CD4-positive, alpha-beta memory T cell (primary cell): Measurements from ENCODE around the gene FHAD1. TPM values are rescaled to one million over a fixed set of nuclear protein-coding genes. Genes with fewer than 3 reads are reported as not detected.
A peak's percentile ranks its signal among the peaks of the same experiment; 100 is the strongest.

ENCODE experiments used
- CTCF ChIA-PET: fragments of 350-600 bp; sonication (Branson Sonifier 250); formaldehyde crosslinking; loops from one replicate; lab custom pipeline; 2021; ENCODE audit warnings: inconsistent platforms; ENCODE audit not compliant: partially characterized antibody; lab: Charles Lee
- POLR2A ChIA-PET: fragments of 350-600 bp; sonication (Branson Sonifier 250); formaldehyde crosslinking; loops from one replicate; lab custom pipeline; 2021; ENCODE audit not compliant: partially characterized antibody; lab: Charles Lee
- DNase-seq, 5 donors: peaks; one replicate each; pipeline versions ENCODE4 v3.0.0 to v3.0.0-alpha.2; 2020 to 2022; ENCODE audit warnings: mixed read lengths in 1 of 5
- H3K27ac ChIP-seq: one replicate; pipeline ENCODE4 v1.7.0; 2013; ENCODE audit warnings: low read depth, low read length
- H3K27me3 ChIP-seq: 2 replicates; pipeline ENCODE4 v1.7.0; 2013; ENCODE audit warnings: mild to moderate bottlenecking, low read length, moderate library complexity; ENCODE audit not compliant: insufficient read depth
- H3K36me3 ChIP-seq: 2 replicates; pipeline ENCODE4 v1.7.0; 2013; ENCODE audit warnings: mild to moderate bottlenecking, low read length, moderate library complexity; ENCODE audit not compliant: insufficient read depth
- H3K4me1 ChIP-seq: 2 replicates; pipeline ENCODE4 v1.7.0; 2013; ENCODE audit warnings: mild to moderate bottlenecking, low read length, moderate library complexity; ENCODE audit not compliant: insufficient read depth
- H3K4me3 ChIP-seq, 2 donors: one replicate each; pipeline ENCODE4 v1.7.0; 2013; ENCODE audit warnings: low read length in 2 of 2, mild to moderate bottlenecking in 1 of 2
- H3K9me3 ChIP-seq, 2 donors: one replicate each; pipeline ENCODE4 v1.7.0; 2013; ENCODE audit warnings: low read length in 2 of 2, control low read depth in 1 of 2; ENCODE audit not compliant: control insufficient read depth in 1 of 2
- H3K27ac Mint-ChIP-seq, 7 donors: one replicate each; pipeline ENCODE4 v1.8.0; 2020 to 2021; ENCODE audit warnings: mixed read lengths in 7 of 7, mild to moderate bottlenecking in 6 of 7, inconsistent platforms in 3 of 7, moderate library complexity in 3 of 7
- H3K27me3 Mint-ChIP-seq, 2 donors: one replicate each; pipeline ENCODE4 v1.8.0; 2020 to 2021; ENCODE audit warnings: mixed read lengths in 2 of 2
- H3K36me3 Mint-ChIP-seq, 2 donors: one replicate each; pipeline ENCODE4 v1.8.0; 2020 to 2021; ENCODE audit warnings: mixed read lengths in 2 of 2, inconsistent platforms in 1 of 2, mild to moderate bottlenecking in 1 of 2
- H3K4me1 Mint-ChIP-seq, 4 donors: one replicate each; pipeline ENCODE4 v1.8.0; 2020 to 2021; ENCODE audit warnings: mixed read lengths in 4 of 4, mild to moderate bottlenecking in 1 of 4
- H3K4me3 Mint-ChIP-seq, 8 donors: one replicate each; pipeline ENCODE4 v1.8.0; 2020 to 2021; ENCODE audit warnings: mixed read lengths in 8 of 8, mild to moderate bottlenecking in 7 of 8, moderate library complexity in 6 of 8, inconsistent platforms in 3 of 8
- H3K9me3 Mint-ChIP-seq, 8 donors: one replicate each; pipeline ENCODE4 v1.8.0; 2020 to 2021; ENCODE audit warnings: mixed read lengths in 8 of 8, mild to moderate bottlenecking in 5 of 8, inconsistent platforms in 3 of 8, moderate library complexity in 1 of 8
- intact Hi-C: fragments of 100-400 bp; cut with micrococcal nuclease; formaldehyde crosslinking; loops from one replicate; pipeline ENCODE4 v1.15.1; 2023
- polyA plus RNA-seq, 2 donors: library from polyadenylated mRNA; unstranded; fragments of 300-500 nt; fragmentation: Illumina TruSeq; gene quantifications; one replicate each; pipeline ENCODE4 v1.2.3, GENCODE V29; 2021
- total RNA-seq, 2 experiments: library from RNA; stranded (reverse); gene quantifications; one replicate each; pipeline ENCODE4 v1.2.3, GENCODE V29; 2021

Gene FHAD1
- total and polyA plus RNA-seq, 4 experiments from 2014 or later, result 0.03 TPM; not detected in 3

GRCh38 chr1:15329104-15329820 lies 82.2 kb downstream of the FHAD1 start:
- no peaks in the 10 kb centered on the region for H3K36me3 Mint-ChIP-seq
- DNase-seq, result no peak
- intact Hi-C loops, result no loop called here
- H3K27me3 Mint-ChIP-seq, result peaks cover 3 to 8% of the 10 kb centered on the region in 2 donors
- H3K4me1 ChIP-seq, result no peaks in the 10 kb centered on the region
- no peaks in the 10 kb centered on the region for H3K9me3 ChIP-seq
- ChIA-PET CTCF (interaction anchor here (1.1 kb wide), 1 partner anchor 76 kb away, joined by 3 read pairs; no protein-coding TSS in a partner anchor), POLR2A (no interaction called here)
- no peaks in the 10 kb centered on the region for H3K9me3 Mint-ChIP-seq
- H3K4me3 ChIP-seq, result no peak overlapping the region
- H3K36me3 ChIP-seq, result no peaks in the 10 kb centered on the region
- H3K4me3 Mint-ChIP-seq, result no peak overlapping the region
- H3K27ac ChIP-seq, result no peak overlapping the region
- H3K27me3 ChIP-seq, result no peaks in the 10 kb centered on the region
- H3K27ac Mint-ChIP-seq, result no peak overlapping the region
- peaks cover 0 to 2% (median under 1%) of the 10 kb centered on the region in 4 donors for H3K4me1 Mint-ChIP-seq

DNA sequence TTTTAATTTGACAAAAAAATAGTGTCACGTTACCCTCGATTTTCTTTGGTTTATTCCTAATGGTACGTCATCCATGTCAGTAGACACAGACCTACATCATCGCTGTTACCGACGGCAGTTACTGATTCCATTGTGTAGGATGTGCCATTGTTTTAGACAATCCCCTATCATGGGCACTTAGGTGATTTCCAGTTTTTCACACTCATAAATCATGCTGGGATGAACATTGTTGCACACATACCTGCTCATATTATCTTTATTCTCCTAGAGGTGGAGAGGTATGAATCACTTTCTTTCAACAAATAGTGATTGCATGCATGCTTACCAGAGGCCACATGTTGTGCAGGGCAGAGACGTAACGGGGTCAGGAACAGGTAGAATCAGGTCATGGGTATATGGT lies 83.0 kb downstream of the FHAD1 start:
- H3K27ac ChIP-seq, result no peak overlapping the region
- no peaks in the 10 kb centered on the region for H3K36me3 ChIP-seq
- no peaks in the 10 kb centered on the region for H3K4me1 ChIP-seq
- peaks cover 3 to 10% of the 10 kb centered on the region in 2 donors for H3K27me3 Mint-ChIP-seq
- H3K4me3 ChIP-seq, result no peak overlapping the region
- peaks cover 0 to 2% (median under 1%) of the 10 kb centered on the region in 4 donors for H3K4me1 Mint-ChIP-seq
- DNase-seq, result no peak
- no peaks in the 10 kb centered on the region for H3K9me3 Mint-ChIP-seq
- ChIA-PET CTCF (interaction anchor here (1.1 kb wide), 1 partner anchor 101 kb away, joined by 6 read pairs; no protein-coding TSS in a partner anchor), POLR2A (no interaction called here)
- no peak overlapping the region for H3K4me3 Mint-ChIP-seq
- intact Hi-C loops, result no loop called here
- no peaks in the 10 kb centered on the region for H3K9me3 ChIP-seq
- H3K36me3 Mint-ChIP-seq, result no peaks in the 10 kb centered on the region
- H3K27me3 ChIP-seq, result no peaks in the 10 kb centered on the region
- H3K27ac Mint-ChIP-seq, result no peak overlapping the region

DNA sequence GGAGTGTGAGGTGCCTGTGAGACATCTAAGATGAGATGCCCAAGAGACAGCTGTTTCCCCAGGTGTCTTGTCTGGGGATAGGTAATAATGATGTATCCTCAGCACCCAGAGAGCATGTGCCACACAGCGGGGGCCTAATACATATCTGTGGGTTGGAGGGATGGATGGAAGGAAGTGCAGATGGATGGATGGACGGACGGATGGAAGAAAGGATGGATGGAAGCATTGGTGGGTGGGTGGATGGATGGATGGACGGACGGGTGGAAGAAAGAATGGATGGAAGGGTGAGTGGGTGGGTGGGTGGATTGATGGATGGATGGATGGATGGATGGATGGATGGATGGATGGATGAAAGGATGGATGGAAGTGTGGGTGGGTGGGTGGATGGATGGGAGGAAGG lies 84.2 kb downstream of the FHAD1 start:
- H3K27ac Mint-ChIP-seq, result peak overlapping the region in 1 of 7 donors; percentile 56

GRCh38 chr1:15331734-15332133 lies 84.7 kb downstream of the FHAD1 start:
- Histone ChIP-seq H3K36me3 (no peaks in the 10 kb centered on the region), H3K4me3 (no peak overlapping the region), H3K27me3 (no peaks in the 10 kb centered on the region), H3K9me3 (no peaks in the 10 kb centered on the region), H3K27ac (no peak overlapping the region), H3K4me1 (no peaks in the 10 kb centered on the region)
- intact Hi-C loops, result no loop called here
- ChIA-PET CTCF (interaction anchor here (3.6 to 4.6 kb wide), 2 partner anchors 8 to 99 kb away, joined by 22 to 24 read pairs; no protein-coding TSS in a partner anchor), POLR2A (no interaction called here)
- no peaks in the 10 kb centered on the region for H3K36me3 Mint-ChIP-seq
- H3K27ac Mint-ChIP-seq, result peak overlapping the region in 1 of 7 donors; percentile 5
- peaks cover 0 to 16% of the 10 kb centered on the region in 2 donors for H3K27me3 Mint-ChIP-seq
- peaks cover 0 to 2% (median 0%) of the 10 kb centered on the region in 8 donors for H3K9me3 Mint-ChIP-seq
- DNase-seq, result no peak
- H3K4me1 Mint-ChIP-seq, result peaks cover 0 to 2% (median under 1%) of the 10 kb centered on the region in 4 donors
- H3K4me3 Mint-ChIP-seq, result no peak overlapping the region

More for the DNA sequence above, 84.2 kb downstream of the FHAD1 start:
- intact Hi-C loops, result no loop called here
- Histone ChIP-seq H3K36me3 (no peaks in the 10 kb centered on the region), H3K27ac (no peak overlapping the region), H3K4me3 (no peak overlapping the region), H3K27me3 (no peaks in the 10 kb centered on the region), H3K9me3 (no peaks in the 10 kb centered on the region), H3K4me1 (no peaks in the 10 kb centered on the region)
- POLR2A ChIA-PET, result no interaction called here
- Mint-ChIP-seq H3K27me3 (peaks cover 0 to 10% of the 10 kb centered on the region in 2 donors), H3K9me3 (peaks cover 0 to 2% (median 0%) of the 10 kb centered on the region in 8 donors), H3K4me1 (peaks cover 0 to 2% (median under 1%) of the 10 kb centered on the region in 4 donors), H3K36me3 (no peaks in the 10 kb centered on the region), H3K4me3 (no peak overlapping the region)
- no peak for DNase-seq
- CTCF ChIA-PET, result interaction anchor here (1.1 kb wide), 1 partner anchor 100 kb away, joined by 6 read pairs; no protein-coding TSS in a partner anchor

GRCh38 chr1:15332525-15332924 lies 85.5 kb downstream of the FHAD1 start:
- Mint-ChIP-seq H3K4me3 (no peak overlapping the region), H3K36me3 (no peaks in the 10 kb centered on the region), H3K4me1 (peaks cover 0 to 2% (median under 1%) of the 10 kb centered on the region in 4 donors), H3K27ac (no peak overlapping the region), H3K27me3 (peaks cover 0 to 15% of the 10 kb centered on the region in 2 donors), H3K9me3 (peaks cover 0 to 2% (median 0%) of the 10 kb centered on the region in 8 donors)
- H3K36me3 ChIP-seq, result no peaks in the 10 kb centered on the region
- no peak overlapping the region for H3K27ac ChIP-seq
- no peak overlapping the region for H3K4me3 ChIP-seq
- ChIA-PET CTCF (interaction anchor here (3.6 to 4.6 kb wide), 2 partner anchors 9 to 98 kb away, joined by 22 to 24 read pairs; no protein-coding TSS in a partner anchor), POLR2A (no interaction called here)
- H3K9me3 ChIP-seq, result no peaks in the 10 kb centered on the region
- DNase-seq, result no peak
- intact Hi-C loops, result no loop called here
- no peaks in the 10 kb centered on the region for H3K27me3 ChIP-seq
- no peaks in the 10 kb centered on the region for H3K4me1 ChIP-seq

- Histone ChIP-seq H3K27ac (no peak overlapping the region), H3K9me3 (no peaks in the 10 kb centered on the region), H3K36me3 (no peaks in the 10 kb centered on the region), H3K4me3 (no peak overlapping the region), H3K27me3 (no peaks in the 10 kb centered on the region), H3K4me1 (no peaks in the 10 kb centered on the region)
- H3K27ac Mint-ChIP-seq, result no peak overlapping the region
- POLR2A ChIA-PET, result no interaction called here
- no peaks in the 10 kb centered on the region for H3K36me3 Mint-ChIP-seq
- H3K27me3 Mint-ChIP-seq, result peaks cover 0 to 16% of the 10 kb centered on the region in 2 donors
- intact Hi-C loops, result no loop called here
- H3K4me1 Mint-ChIP-seq, result peaks cover 0 to 5% (median under 1%) of the 10 kb centered on the region in 4 donors
- no peak for DNase-seq
- H3K4me3 Mint-ChIP-seq, result no peak overlapping the region
- CTCF ChIA-PET, result interaction anchor here (1.4 to 4.6 kb wide), 3 partner anchors 9 to 98 kb away, joined by 5 to 24 read pairs (median 22); no protein-coding TSS in a partner anchor
- H3K9me3 Mint-ChIP-seq, result peaks cover 0 to 2% (median 0%) of the 10 kb centered on the region in 8 donors
Observed at GRCh38 chr1:15332952-15333715, 86.1 kb downstream of the FHAD1 start.

DNA sequence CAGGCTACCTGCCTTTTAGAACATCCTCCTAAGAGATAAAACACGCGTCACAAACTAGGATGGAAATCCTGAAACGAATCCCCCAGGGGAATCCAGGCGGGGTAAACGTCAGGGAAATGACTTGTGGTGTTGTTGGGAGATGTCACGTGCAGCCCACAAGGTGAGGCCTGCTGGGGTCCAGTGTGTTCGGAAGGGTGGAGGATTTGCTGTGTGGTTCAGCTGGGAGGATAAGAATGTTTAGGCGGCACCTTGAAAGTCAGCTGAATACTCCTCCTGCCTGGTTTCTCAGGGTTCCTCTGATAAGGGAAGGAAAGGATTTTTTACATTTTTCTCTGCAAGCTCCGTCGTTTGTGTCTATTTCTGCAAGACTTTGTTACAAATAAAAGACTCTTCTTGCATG lies 88.0 kb downstream of the FHAD1 start:
- no peaks in the 10 kb centered on the region for H3K27me3 ChIP-seq
- H3K4me3 Mint-ChIP-seq, result no peak overlapping the region
- no peak for DNase-seq
- peaks cover 0 to 5% (median under 1%) of the 10 kb centered on the region in 4 donors for H3K4me1 Mint-ChIP-seq
- H3K27me3 Mint-ChIP-seq, result peaks cover 0 to 14% of the 10 kb centered on the region in 2 donors
- H3K4me3 ChIP-seq, result no peak overlapping the region
- H3K27ac ChIP-seq, result no peak overlapping the region
- H3K27ac Mint-ChIP-seq, result no peak overlapping the region
- intact Hi-C loops, result no loop called here
- H3K9me3 Mint-ChIP-seq, result peaks cover 0 to 2% (median 0%) of the 10 kb centered on the region in 8 donors
- H3K4me1 ChIP-seq, result no peaks in the 10 kb centered on the region
- ChIA-PET POLR2A (no interaction called here), CTCF (interaction anchor here (3.6 to 4.6 kb wide), 2 partner anchors 11 to 96 kb away, joined by 22 to 24 read pairs; no protein-coding TSS in a partner anchor)
- H3K36me3 ChIP-seq, result no peaks in the 10 kb centered on the region
- H3K36me3 Mint-ChIP-seq, result no peaks in the 10 kb centered on the region
- no peaks in the 10 kb centered on the region for H3K9me3 ChIP-seq
